HG03565 (cell line): ENCODE measurements around the gene GPR149.
"Not testable (repeated sequence)": the region's sequence is repeated elsewhere in the genome, so short reads cannot be mapped to it uniquely, and the experiment has no call there.

Source experiments
- ATAC-seq: cut with Tn5 transposase; IDR thresholded peaks from one replicate; pipeline ENCODE4 v1.9.1; 2021; ENCODE audit warnings: mild to moderate bottlenecking, moderate library complexity; ENCODE audit not compliant: unreplicated experiment

The GPR149 gene, protein sequence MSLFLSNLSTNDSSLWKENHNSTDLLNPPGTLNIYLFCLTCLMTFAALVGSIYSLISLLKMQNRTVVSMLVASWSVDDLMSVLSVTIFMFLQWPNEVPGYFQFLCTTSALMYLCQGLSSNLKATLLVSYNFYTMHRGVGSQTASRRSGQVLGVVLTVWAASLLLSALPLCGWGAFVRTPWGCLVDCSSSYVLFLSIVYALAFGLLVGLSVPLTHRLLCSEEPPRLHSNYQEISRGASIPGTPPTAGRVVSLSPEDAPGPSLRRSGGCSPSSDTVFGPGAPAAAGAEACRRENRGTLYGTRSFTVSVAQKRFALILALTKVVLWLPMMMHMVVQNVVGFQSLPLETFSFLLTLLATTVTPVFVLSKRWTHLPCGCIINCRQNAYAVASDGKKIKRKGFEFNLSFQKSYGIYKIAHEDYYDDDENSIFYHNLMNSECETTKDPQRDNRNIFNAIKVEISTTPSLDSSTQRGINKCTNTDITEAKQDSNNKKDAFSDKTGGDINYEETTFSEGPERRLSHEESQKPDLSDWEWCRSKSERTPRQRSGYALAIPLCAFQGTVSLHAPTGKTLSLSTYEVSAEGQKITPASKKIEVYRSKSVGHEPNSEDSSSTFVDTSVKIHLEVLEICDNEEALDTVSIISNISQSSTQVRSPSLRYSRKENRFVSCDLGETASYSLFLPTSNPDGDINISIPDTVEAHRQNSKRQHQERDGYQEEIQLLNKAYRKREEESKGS

GRCh38 chr3:154430014-154430413 is at the start of gene GPR149:
TSS of gene GPR149 (minus strand) at chr3:154430190. CDS start at chr3:154429615, 575 bp downstream.
- no peak for ATAC-seq

DNA sequence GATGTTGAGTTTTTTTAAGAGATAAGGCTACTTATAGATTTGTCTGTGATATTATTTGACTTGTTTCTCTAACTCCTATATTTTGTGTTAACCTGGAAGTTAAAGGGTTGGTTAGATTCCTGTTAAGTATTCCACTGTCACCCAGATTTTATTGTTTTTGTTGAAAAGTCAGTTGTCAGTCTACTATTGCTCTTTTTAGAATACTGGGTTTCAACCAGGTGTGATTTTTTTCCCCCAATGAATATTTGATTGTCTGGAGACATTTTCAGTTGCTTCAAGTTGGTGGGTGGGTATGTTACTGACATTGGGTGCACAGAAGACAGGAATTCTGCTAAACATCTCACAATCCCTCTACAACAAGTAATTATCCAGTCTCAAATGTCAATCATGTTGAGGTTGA is 43.8 kb upstream of the GPR149 start:
- no peak for ATAC-seq

DNA sequence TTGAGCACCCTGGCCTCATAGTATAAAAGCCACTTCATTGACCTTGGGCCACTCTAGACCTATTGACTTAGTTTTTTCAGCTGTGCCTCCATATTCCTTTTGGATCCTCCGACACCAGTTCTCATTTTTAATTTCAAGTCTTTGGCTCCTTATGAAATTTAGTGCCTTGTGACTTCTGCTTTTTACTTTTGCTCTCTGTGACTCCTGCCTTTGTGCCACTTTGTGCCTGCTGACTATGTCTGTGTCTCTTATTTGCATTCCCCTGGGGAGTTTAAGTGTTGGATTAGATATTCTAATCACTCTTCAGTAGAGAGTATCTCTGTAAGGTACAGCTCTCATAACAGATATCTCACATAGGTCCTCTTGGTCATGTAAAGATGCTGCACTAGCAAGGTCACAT is 39.6 kb upstream of the GPR149 start:
- no peak for ATAC-seq

DNA sequence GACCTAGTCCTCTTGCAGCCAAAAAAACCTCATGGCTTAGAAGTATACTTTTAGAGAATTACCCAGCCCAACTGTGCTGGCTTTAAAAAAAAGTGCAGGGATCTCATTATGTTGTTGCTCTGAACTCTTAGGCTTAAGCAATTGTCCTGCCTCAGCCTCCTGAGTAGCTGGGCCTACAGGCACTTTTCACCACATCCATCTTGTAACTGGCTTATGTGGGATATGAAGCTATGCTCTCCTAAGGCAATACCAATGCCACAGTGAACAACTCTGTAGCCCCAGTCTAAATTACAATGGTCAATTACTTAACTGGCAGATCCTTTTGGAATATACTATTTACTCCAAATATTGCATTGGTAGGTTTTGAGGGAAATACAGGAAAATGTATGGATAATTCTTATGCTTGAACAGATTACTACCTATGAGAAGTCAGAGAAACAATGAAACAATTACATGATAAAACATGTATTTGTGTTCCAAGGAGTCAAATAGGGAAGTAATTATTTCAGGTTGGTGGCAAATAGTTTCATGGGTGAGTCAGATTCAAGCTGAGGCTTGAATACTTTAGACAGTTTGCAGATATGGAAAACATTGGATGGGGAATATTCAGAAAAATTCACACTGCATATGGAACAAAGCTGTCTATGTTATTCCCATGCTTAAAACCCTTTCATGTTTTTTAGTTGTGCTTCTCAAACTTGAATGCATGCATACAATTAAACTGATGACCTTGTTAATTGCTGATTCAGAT is 34.6 kb upstream of the GPR149 start:
- ATAC-seq: no peak

- no peak for ATAC-seq
These were observed 28.6 kb upstream of the GPR149 start for GRCh38 chr3:154458560-154458959.

DNA sequence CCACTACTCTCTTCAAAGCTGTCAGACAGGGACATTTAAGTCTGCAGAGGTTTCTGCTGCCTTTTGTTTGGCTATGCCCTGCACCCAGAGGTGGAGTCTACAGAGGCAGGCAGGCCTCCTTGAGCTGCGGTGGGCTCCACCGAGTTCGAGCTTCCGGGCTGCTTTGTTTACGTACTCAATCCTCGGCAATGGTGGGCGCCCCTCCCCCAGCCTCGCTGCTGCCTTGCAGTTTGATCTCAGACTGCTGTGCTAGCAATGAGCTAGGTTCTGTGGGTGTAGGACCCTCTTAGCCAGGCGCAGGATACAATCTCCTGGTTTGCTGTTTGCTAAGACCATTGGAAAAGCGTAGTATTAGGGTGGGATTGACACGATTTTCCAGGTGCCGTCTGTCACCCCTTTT is 9.1 kb upstream of the GPR149 start:
- not testable (repeated sequence) for ATAC-seq

DNA sequence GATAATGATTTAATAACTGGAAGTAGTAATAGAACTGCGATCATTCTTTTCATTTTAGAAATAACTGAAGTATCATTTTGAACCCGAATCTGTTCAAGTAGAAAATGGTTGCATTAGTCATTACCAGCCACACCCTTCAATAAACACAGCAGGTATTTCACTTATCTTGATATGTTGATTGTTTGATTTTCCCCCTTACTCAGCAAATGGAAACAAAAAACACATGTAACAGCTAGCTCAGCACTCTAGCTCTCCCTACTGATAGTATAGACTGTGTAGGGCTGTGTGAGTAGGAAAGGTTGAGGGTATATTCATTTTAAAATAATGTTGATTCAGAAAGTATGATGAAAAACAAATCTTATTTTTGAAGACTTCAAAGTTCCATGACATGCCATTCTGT is 1.1 kb upstream of the GPR149 start:
- no peak for ATAC-seq

DNA sequence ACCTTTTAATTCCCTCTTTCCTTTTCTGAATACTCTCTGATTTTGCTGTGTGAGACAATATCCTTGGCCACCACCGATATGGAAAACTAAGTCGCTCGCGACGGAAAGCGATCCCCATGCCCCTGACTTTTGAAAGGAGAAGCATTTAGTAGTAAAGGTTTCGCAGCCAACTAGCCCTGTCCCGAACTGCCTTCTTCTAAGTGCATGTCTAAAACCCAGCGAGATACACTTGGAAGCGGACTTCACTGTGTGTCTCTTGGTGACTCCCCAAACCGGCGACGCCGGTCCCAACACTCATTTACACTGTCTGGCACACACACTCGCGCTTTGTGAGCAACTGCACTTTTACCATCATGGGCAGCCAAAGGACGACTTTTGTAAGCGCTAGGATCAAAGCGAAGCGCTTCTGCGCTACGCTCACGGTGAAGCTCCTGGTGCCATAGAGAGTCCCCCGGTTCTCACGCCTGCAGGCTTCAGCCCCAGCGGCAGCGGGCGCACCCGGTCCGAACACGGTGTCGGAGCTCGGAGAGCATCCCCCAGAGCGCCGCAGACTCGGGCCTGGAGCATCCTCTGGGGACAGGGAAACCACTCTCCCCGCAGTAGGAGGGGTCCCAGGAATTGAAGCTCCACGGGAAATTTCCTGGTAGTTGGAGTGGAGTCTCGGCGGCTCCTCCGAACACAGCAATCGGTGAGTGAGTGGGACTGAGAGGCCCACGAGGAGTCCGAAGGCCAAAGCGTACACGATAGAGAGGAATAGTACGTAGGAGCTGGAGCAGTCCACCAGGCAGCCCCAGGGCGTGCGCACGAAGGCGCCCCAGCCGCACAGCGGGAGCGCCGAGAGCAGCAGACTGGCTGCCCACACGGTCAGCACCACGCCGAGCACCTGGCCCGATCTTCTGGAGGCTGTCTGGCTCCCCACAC is 1.4 kb downstream of the GPR149 start:
- no peak for ATAC-seq

GRCh38 chr3:154427685-154428285 is 2.2 kb downstream of the GPR149 start:
- no peak for ATAC-seq

DNA sequence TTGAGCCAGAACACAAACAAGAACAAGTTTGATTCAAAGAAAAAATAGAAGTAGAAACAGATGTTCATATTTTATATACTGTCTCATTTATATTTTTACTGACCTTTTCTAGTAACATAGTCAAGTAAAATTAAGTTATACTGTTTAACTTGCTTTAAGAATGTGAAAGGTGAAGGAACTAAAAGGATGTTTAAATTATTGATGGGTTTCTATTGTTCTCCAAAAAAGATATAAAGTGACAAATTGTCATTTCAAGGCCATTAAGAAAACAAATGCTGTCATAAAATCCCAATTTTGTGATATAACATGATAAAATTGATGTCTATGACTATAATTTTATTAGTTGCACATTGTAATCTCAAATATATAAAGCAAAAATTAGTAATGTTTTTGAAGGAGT is 7.3 kb downstream of the GPR149 start:
- ATAC-seq: no peak

DNA sequence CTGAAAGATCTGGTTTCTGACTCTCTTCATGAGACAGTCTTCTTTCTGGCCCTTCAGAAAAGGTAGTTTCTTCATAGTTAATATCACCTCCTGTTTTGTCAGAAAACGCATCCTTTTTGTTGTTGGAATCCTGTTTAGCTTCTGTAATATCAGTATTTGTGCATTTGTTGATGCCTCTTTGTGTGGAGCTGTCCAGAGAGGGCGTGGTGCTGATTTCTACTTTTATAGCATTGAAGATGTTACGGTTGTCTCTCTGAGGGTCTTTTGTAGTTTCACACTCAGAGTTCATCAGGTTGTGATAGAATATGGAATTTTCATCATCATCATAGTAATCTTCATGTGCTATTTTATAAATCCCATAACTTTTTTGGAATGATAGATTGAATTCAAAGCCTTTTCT is 8.9 kb downstream of the GPR149 start:
- no peak for ATAC-seq

DNA sequence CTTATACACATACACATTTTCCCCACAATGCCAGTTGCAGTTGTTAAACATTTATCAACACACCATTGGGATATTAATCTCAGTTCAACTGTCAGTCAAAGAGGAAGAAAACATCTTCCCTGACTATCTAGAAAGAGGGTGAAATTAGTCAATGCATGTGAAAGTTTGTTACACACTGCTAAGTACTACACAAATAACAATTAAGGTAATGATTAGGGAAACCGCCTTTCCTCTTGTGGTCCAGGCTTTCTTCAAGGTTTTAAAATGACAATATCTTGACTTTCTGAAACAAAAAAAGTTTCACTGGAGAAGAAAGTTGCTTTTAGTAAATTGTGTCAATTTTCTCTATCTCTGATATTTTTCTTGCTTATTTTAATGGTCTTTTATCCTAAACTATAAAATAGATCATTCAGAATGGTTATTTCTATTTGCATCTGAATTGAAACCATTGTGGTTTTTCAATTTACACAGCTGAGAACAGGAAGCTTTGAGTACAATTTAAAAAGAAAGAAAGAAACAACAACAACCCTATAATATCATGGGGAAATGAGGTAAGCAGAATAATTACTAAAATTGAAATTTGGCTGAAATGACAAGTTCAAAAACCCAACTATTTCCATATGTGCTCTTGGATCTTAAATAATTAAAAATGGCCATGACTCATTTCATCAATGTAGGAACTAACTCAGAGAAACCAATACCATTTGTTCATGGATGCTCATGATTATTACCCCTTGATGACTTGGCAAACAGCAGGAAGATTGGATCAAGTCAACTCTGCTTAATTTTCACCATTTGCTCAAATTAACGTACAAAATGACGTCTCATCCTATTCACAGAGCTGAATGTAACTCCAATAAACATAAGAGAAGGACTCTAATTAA is 31.7 kb downstream of the GPR149 start:
- ATAC-seq: peak; percentile 96

- no peak for ATAC-seq
These were observed 40.1 kb downstream of the GPR149 start for GRCh38 chr3:154389861-154390260.

- no peak for ATAC-seq
These were observed 45.5 kb downstream of the GPR149 start for GRCh38 chr3:154384479-154384878.

GRCh38 chr3:154378311-154378710 is 51.7 kb downstream of the GPR149 start:
- no peak for ATAC-seq

GRCh38 chr3:154367221-154367620 is 62.8 kb downstream of the GPR149 start:
- ATAC-seq: no peak

GRCh38 chr3:154364849-154365248 is 65.1 kb downstream of the GPR149 start:
- no peak for ATAC-seq

GRCh38 chr3:154361099-154361498 is 68.9 kb downstream of the GPR149 start:
- ATAC-seq: no peak

DNA sequence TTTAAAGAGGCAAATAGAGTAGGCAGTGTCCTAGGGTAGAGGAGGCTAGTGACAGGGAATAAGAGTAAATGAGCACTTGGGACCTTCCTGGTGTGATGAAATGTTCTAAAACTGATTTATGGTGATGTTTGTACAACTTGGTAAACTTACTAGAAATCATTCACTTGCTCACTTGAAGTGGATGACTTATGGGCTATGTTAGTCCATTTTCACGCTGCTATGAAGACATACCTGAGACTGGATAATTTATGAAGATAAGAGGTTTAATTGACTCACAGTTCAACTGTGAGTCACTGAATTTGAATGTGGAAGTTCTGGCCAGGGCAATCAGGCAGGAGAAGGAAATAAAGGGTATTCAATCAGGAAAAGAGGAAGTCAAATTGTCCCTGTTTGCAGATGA is 74.0 kb downstream of the GPR149 start:
- no peak for ATAC-seq
